ENCODE data around the gene IPCEF1.

The IPCEF1 gene

GRCh38 chr6:154258064-154258757, 98.4 kb downstream of the IPCEF1 start:
- peak; percentile 38 for DNase-seq (ENCODE audit: low spot score)
- no peak for TF ChIP-seq CTCF (IDR thresholded peaks at IDR 0.05; ENCODE audit: extremely low read depth, missing control alignments)

GRCh38 chr6:154257067-154257466, 99.5 kb downstream of the IPCEF1 start:
- DNase-seq (ENCODE audit: low spot score): no peak
- no peak for TF ChIP-seq CTCF (IDR thresholded peaks at IDR 0.05; ENCODE audit: extremely low read depth, missing control alignments)

- TF ChIP-seq CTCF (IDR thresholded peaks at IDR 0.05; ENCODE audit: extremely low read depth, missing control alignments): no peak
- no peak for DNase-seq (ENCODE audit: low spot score)
Observed at GRCh38 chr6:154252678-154253077, 103.9 kb downstream of the IPCEF1 start.

GRCh38 chr6:154251116-154251515, 105.5 kb downstream of the IPCEF1 start:
- no peak for TF ChIP-seq CTCF (IDR thresholded peaks at IDR 0.05; ENCODE audit: extremely low read depth, missing control alignments)
- no peak for DNase-seq (ENCODE audit: low spot score)

- DNase-seq (ENCODE audit: low spot score): peak; percentile 61
- no peak for TF ChIP-seq CTCF (IDR thresholded peaks at IDR 0.05; ENCODE audit: extremely low read depth, missing control alignments)
Observed at GRCh38 chr6:154249499-154250298, 106.9 kb downstream of the IPCEF1 start.

GRCh38 chr6:154247119-154247861, 109.3 kb downstream of the IPCEF1 start:
- no peak for DNase-seq (ENCODE audit: low spot score)

More at GRCh38 chr6:154247119-154247861, 109.3 kb downstream of the IPCEF1 start:
- no peak for TF ChIP-seq CTCF (IDR thresholded peaks at IDR 0.05; ENCODE audit: extremely low read depth, missing control alignments)

Data from GM20000 (cell line).